HepG2 (cell line): Measurements from ENCODE around the gene LRRC73. TPM values are rescaled to one million over a fixed set of nuclear protein-coding genes. Genes with fewer than 3 reads are reported as not detected.
A peak's percentile ranks its signal among the peaks of the same experiment; 100 is the strongest.

Experiments used
- CHD4 ChIP-seq: fragments of 200-600 bp; sonication (generic); IDR thresholded peaks from 2 replicates; pipeline ENCODE4 v1.7.0; 2017; ENCODE audit warnings: mild to moderate bottlenecking, low read length, borderline replicate concordance
- ELF1 ChIP-seq: sonication (generic); formaldehyde crosslinking; IDR thresholded peaks from 2 replicates; pipeline ENCODE4 v1.4.0; 2020; ENCODE audit warnings: missing genetic modification reagents
- IRX3 ChIP-seq: sonication (generic); formaldehyde crosslinking; IDR thresholded peaks from 2 replicates; pipeline ENCODE4 v1.8.1; 2023; ENCODE audit warnings: mild to moderate bottlenecking, low read depth, missing genetic modification reagents, borderline replicate concordance
- KDM4B ChIP-seq: sonication (generic); formaldehyde crosslinking; IDR thresholded peaks from 2 replicates; pipeline ENCODE4 v1.4.0; 2020; ENCODE audit warnings: missing genetic modification reagents
- KMT2A ChIP-seq: sonication (generic); formaldehyde crosslinking; IDR thresholded peaks from 2 replicates; pipeline ENCODE4 v1.4.0; 2020; ENCODE audit warnings: missing genetic modification reagents
- SALL2 ChIP-seq: sonication (generic); formaldehyde crosslinking; IDR thresholded peaks from 2 replicates; pipeline ENCODE4 v1.8.1; 2023; ENCODE audit warnings: mild to moderate bottlenecking, missing genetic modification reagents, inconsistent platforms
- SOX13 ChIP-seq, 3 experiments: fragments of 450-650 bp in 1 of 3; sonication (generic) in 1 of 3; formaldehyde crosslinking in 1 of 3; IDR thresholded peaks in 2 of 3; conservative IDR thresholded peaks in 1 of 3; 2 replicates each; pipeline versions ENCODE4 v1.5.0 to v1.6.1; 2016 to 2020; ENCODE audit warnings: antibody characterized with exemption in 1 of 3, mild to moderate bottlenecking in 1 of 3, missing compliant biosample characterization in 1 of 3, missing genetic modification reagents in 1 of 3, moderate library complexity in 1 of 3
- SYNCRIP ChIP-seq: fragments of 200-400 bp; formaldehyde crosslinking; IDR thresholded peaks from 2 replicates; pipeline ENCODE4 v1.6.1; 2018; ENCODE audit warnings: mild to moderate bottlenecking, low read depth, low read length; ENCODE audit not compliant: insufficient read depth
- TOPORS ChIP-seq: sonication (generic); formaldehyde crosslinking; IDR thresholded peaks from 2 replicates; pipeline ENCODE4 v1.8.0; 2023; ENCODE audit warnings: mild to moderate bottlenecking, missing genetic modification reagents
- ZKSCAN1 ChIP-seq: fragments of 150-350 bp; IDR thresholded peaks from 2 replicates; pipeline ENCODE4 v1.6.1; 2014; ENCODE audit warnings: low read length
- ZNF12 ChIP-seq: sonication (generic); formaldehyde crosslinking; IDR thresholded peaks from 2 replicates; pipeline ENCODE4 v1.5.0; 2020; ENCODE audit warnings: missing genetic modification reagents
- ZNF235 ChIP-seq: sonication (generic); formaldehyde crosslinking; IDR thresholded peaks from 2 replicates; pipeline ENCODE4 v1.8.1; 2023; ENCODE audit warnings: mild to moderate bottlenecking, missing genetic modification reagents, borderline replicate concordance
- ZNF33A ChIP-seq: sonication (generic); formaldehyde crosslinking; IDR thresholded peaks from 2 replicates; pipeline ENCODE4 v1.5.1; 2020; ENCODE audit warnings: missing genetic modification reagents, mild to moderate bottlenecking, moderate library complexity, borderline replicate concordance
- ZNF589 ChIP-seq: sonication (generic); formaldehyde crosslinking; conservative IDR thresholded peaks from 2 replicates; pipeline ENCODE4 v1.8.0; 2022; ENCODE audit warnings: mild to moderate bottlenecking, moderate library complexity, missing genetic modification reagents
- ZNF629 ChIP-seq: sonication (generic); formaldehyde crosslinking; conservative IDR thresholded peaks from 2 replicates; pipeline ENCODE4 v1.5.0; 2020; ENCODE audit warnings: missing genetic modification reagents
- ZNF703 ChIP-seq: sonication (generic); formaldehyde crosslinking; IDR thresholded peaks from 2 replicates; pipeline ENCODE4 v1.5.1; 2020; ENCODE audit warnings: missing genetic modification reagents, mild to moderate bottlenecking, moderate library complexity, borderline replicate concordance
- ZNF710 ChIP-seq: sonication (generic); formaldehyde crosslinking; IDR thresholded peaks from 2 replicates; pipeline ENCODE4 v1.5.0; 2020; ENCODE audit warnings: mild to moderate bottlenecking, missing genetic modification reagents, borderline replicate concordance
- polyA plus RNA-seq, 8 experiments: library from polyadenylated mRNA; depleted of rRNA in 3 of 8; stranded (reverse) in 7 of 8; unstranded in 1 of 8; fragments of >200 nt; fragmentation: Illumina TruSeq in 4 of 8; extraction: Trizol in 4 of 8; gene quantifications; 2 replicates each; pipeline versions ENCODE4 v1.2.1 to v1.2.3, GENCODE V29; 2011 to 2016; ENCODE audit warnings: low read depth in 4 of 8, missing spikeins in 1 of 8, mixed read lengths in 1 of 8; ENCODE audit not compliant: insufficient read depth in 1 of 8
- total RNA-seq, 5 experiments: library from RNA; depleted of rRNA; stranded (reverse); fragments of >200 nt; fragmentation: Illumina TruSeq; extraction: Trizol; gene quantifications; 2 replicates each; pipeline ENCODE4 v1.2.3, GENCODE V29; 2016; ENCODE audit warnings: low read depth in 1 of 5
- TF ChIP-seq, protein P1 (sequence below): sonication (generic); formaldehyde crosslinking; conservative IDR thresholded peaks from 2 replicates; pipeline ENCODE4 v1.5.0; 2020; ENCODE audit warnings: missing genetic modification reagents
- TF ChIP-seq, protein P2 (sequence below): sonication (generic); formaldehyde crosslinking; IDR thresholded peaks from 2 replicates; pipeline ENCODE4 v1.5.0; 2020; ENCODE audit warnings: missing genetic modification reagents
- TF ChIP-seq, protein P3 (sequence below): sonication (generic); formaldehyde crosslinking; IDR thresholded peaks from 2 replicates; pipeline ENCODE4 v1.4.0; 2020; ENCODE audit warnings: mild to moderate bottlenecking, missing genetic modification reagents

Gene LRRC73
- total and polyA plus RNA-seq, 2 of the 13 experiments (the other 11 are each of a cell fraction or from before 2014, with no cell fraction given): 0.11 to 0.12 TPM

- 0 out of 2 replicates have a peak, but pooled peaks have one; percentile 24 for TF ChIP-seq ZNF12
- TF ChIP-seq IRX3 (CRISPR knock-in tag): 0 out of 2 replicates have a peak, but pooled peaks have one; percentile 10
- no peak for TF ChIP-seq SOX13 (IDR thresholded peaks at IDR 0.05)
- 0 out of 4 replicates have a peak, but pooled peaks of 1 of the 2 experiments have one; percentile 10 for TF ChIP-seq SOX13 (CRISPR knock-in tag; conservative IDR thresholded peaks at IDR 0.05 in 1 of 2, IDR thresholded peaks at IDR 0.05 in 1 of 2)
- TF ChIP-seq ZNF589: no peak
- no peak for TF ChIP-seq ELF1 (CRISPR knock-in tag)
- no peak for TF ChIP-seq CHD4
- TF ChIP-seq SYNCRIP: no peak
- TF ChIP-seq ZNF703 (CRISPR knock-in tag): no peak
- no peak for TF ChIP-seq ZNF33A (CRISPR knock-in tag)
- TF ChIP-seq TOPORS (CRISPR knock-in tag): no peak
- TF ChIP-seq, protein P1, sequence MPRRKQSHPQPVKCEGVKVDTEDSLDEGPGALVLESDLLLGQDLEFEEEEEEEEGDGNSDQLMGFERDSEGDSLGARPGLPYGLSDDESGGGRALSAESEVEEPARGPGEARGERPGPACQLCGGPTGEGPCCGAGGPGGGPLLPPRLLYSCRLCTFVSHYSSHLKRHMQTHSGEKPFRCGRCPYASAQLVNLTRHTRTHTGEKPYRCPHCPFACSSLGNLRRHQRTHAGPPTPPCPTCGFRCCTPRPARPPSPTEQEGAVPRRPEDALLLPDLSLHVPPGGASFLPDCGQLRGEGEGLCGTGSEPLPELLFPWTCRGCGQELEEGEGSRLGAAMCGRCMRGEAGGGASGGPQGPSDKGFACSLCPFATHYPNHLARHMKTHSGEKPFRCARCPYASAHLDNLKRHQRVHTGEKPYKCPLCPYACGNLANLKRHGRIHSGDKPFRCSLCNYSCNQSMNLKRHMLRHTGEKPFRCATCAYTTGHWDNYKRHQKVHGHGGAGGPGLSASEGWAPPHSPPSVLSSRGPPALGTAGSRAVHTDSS (CRISPR knock-in tag): no peak
- no peak for TF ChIP-seq SALL2 (CRISPR knock-in tag)
- peak; percentile 39; the same call in 1 of the 2 replicates for TF ChIP-seq ZNF629 (CRISPR knock-in tag)
- TF ChIP-seq ZKSCAN1: no peak
- TF ChIP-seq, protein P2, sequence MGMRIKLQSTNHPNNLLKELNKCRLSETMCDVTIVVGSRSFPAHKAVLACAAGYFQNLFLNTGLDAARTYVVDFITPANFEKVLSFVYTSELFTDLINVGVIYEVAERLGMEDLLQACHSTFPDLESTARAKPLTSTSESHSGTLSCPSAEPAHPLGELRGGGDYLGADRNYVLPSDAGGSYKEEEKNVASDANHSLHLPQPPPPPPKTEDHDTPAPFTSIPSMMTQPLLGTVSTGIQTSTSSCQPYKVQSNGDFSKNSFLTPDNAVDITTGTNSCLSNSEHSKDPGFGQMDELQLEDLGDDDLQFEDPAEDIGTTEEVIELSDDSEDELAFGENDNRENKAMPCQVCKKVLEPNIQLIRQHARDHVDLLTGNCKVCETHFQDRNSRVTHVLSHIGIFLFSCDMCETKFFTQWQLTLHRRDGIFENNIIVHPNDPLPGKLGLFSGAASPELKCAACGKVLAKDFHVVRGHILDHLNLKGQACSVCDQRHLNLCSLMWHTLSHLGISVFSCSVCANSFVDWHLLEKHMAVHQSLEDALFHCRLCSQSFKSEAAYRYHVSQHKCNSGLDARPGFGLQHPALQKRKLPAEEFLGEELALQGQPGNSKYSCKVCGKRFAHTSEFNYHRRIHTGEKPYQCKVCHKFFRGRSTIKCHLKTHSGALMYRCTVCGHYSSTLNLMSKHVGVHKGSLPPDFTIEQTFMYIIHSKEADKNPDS: no peak
- TF ChIP-seq, protein P3, sequence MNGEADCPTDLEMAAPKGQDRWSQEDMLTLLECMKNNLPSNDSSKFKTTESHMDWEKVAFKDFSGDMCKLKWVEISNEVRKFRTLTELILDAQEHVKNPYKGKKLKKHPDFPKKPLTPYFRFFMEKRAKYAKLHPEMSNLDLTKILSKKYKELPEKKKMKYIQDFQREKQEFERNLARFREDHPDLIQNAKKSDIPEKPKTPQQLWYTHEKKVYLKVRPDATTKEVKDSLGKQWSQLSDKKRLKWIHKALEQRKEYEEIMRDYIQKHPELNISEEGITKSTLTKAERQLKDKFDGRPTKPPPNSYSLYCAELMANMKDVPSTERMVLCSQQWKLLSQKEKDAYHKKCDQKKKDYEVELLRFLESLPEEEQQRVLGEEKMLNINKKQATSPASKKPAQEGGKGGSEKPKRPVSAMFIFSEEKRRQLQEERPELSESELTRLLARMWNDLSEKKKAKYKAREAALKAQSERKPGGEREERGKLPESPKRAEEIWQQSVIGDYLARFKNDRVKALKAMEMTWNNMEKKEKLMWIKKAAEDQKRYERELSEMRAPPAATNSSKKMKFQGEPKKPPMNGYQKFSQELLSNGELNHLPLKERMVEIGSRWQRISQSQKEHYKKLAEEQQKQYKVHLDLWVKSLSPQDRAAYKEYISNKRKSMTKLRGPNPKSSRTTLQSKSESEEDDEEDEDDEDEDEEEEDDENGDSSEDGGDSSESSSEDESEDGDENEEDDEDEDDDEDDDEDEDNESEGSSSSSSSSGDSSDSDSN (CRISPR knock-in tag): peak; percentile 4
- TF ChIP-seq KMT2A (CRISPR knock-in tag): 0 out of 2 replicates have a peak, but pooled peaks have one; percentile 2
- 0 out of 2 replicates have a peak, but pooled peaks have one; percentile 20 for TF ChIP-seq ZNF235
- TF ChIP-seq ZNF710 (CRISPR knock-in tag): no peak
- TF ChIP-seq KDM4B: no peak
Observed at GRCh38 chr6:43489277-43490072, 20.7 kb downstream of the LRRC73 start (continued).
